ENCODE data around the gene PAGE2.
"Not testable (repeated sequence)": the region's sequence is repeated elsewhere in the genome, so short reads cannot be mapped to it uniquely, and the experiment has no call there.

The PAGE2 gene

DNA sequence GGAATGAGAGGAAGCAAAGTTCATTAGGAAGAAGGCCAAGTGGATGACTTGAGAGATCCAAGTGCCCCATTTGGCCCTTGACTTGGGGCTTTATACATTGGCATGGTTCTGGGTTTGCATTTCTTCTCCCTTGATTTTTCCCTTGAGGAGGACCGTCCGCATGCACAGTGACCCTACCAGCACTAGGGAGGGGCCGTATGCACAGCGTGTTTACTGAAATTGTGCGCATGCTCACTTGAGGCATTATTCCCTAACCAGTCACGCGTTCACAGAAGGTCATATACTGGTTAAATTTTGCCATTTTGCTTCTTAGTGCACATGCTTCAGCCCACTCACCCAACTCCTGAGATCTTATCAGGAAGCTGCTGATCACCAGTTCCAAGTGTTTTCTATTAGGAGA lies 35.1 kb downstream of the PAGE2 start:
- DNase-seq (ENCODE audit: low read depth in 2 of 2) = no peak

DNA sequence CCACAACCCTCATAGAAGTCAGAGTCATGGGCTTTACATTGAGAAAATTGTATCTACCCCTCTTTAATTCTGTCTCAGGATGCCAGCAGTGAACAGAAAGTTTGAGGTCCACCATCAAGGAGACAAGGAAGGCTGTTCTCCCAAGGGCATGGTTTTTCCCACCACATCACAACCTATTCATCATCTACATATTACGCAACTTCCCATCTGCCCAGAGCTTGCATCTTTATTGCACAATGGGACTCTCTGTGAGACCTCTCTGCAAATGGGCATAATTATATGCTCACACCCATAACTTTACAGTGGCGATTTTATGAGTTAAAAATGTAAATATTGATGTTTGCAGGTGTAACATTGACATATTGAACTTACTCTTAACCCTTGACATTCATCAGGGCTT lies 38.9 kb downstream of the PAGE2 start:
- DNase-seq (ENCODE audit: low read depth in 2 of 2) = no peak

DNA sequence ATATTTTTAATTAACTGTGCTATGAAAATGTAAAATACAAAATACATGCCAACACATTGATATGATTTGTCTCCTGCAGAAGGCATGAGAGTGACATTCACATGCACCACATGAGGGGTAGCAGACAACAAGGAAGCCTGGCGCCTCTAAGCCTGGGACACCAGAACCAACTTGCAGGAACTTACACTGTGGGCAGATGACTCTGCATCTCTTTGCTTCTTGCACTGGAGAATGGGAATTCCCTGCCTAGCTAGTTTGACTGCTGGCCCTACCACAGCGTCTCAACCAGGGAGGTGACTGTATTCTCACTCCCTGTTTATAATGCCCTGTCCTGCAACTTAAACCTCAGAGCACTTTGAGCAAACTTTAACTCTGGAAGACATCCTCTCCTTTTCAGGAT lies 40.5 kb downstream of the PAGE2 start:
- DNase-seq (ENCODE audit: low read depth in 2 of 2) = no peak

DNA sequence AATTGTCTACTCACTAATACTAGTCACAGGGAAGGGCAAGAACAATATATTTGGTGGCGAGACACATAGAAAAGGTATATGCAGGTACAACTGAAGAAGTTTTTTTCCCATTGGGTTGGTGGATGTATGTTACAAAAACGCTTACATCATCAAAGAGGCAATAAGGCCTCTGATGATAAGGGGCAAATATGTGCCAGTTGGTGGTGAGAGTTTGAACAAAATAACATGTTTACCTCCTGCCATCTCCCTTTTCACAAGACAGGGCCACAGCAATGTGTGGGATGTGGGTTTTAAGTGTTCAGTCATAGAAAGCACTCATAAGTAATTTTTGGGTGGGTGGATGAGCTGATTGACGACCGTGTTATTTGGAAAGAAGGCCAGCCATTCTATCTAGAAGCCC lies 41.7 kb downstream of the PAGE2 start:
- DNase-seq (ENCODE audit: low read depth in 2 of 2) = no peak

DNA sequence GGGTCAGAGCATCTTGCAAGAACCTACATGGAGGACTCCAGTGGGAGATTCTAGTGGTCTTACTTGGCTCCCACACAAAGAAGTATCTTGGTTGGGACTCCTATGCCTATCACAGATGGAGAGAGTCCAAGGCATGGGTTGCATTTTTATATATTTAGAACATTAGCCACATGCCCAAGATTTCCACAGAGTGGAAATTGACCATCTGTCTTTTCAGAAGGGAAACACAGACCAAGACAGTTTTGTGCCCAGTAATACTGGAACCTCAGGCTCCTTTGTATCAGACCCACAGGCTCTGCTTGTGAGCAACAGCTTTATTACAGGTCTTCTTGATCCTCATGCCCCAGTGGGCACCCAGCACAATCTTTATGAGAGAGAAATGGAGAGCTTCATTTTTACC lies 43.6 kb downstream of the PAGE2 start:
- DNase-seq (ENCODE audit: low read depth in 2 of 2) = no peak

DNA sequence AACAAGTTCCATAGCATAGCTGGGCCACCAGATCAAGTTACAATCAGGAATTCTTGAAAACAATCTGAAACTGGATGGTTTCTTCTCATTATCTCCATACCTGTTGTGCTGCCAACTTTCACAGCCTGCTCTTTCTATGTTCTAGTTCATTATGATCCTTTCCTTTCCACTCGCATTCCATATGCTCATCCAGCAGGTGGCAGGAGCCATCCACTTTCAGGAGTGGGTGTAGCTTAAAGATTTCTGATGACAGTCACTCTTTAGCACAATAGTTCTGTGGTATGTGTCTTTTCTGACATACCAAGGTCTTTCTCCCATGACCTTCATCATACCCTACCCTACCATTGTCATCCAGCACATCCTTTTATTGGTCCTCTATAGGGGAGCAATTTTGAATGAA lies 46.4 kb downstream of the PAGE2 start:
- DNase-seq (ENCODE audit: low read depth in 2 of 2) = no peak

DNA sequence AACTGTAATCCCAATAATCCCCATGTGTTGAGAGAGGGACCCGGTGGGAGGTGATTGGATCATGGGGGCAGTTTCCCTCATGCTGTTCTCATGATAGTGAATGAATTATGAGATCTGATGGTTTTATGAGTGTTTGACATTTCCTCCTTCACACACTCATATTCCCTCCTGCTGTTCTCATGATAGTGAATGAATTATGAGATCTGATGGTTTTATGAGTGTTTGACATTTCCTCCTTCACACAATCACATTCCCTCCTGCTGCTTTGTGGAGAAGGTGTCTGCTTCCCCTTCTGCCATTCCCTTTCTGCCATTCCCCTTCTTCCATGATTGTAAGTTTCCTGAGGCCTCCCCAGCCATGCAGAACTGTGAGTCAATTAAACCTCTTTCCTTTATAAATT lies 52.0 kb downstream of the PAGE2 start:
- not testable (repeated sequence) for DNase-seq (ENCODE audit: low read depth in 2 of 2)

Data from activated CD8-positive, alpha-beta memory T cell treated with anti-CD3 and anti-CD28 coated beads for 4 hours (primary cell).